A549 treated with DMSO at 1 μM for 4 hours (cell line): ENCODE data around the gene PIBF1. TPM values are rescaled to one million over a fixed set of nuclear protein-coding genes. Genes with fewer than 3 reads are reported as not detected.

Experiments
- total RNA-seq: library from RNA; stranded (reverse); fragments of 200-300 nt; extraction: Qiagen RNA extraction; gene quantifications from 5 replicates; pipeline ENCODE4 v1.2.3, GENCODE V29; 2022; ENCODE audit warnings: low read depth

PIBF1 gene, protein sequence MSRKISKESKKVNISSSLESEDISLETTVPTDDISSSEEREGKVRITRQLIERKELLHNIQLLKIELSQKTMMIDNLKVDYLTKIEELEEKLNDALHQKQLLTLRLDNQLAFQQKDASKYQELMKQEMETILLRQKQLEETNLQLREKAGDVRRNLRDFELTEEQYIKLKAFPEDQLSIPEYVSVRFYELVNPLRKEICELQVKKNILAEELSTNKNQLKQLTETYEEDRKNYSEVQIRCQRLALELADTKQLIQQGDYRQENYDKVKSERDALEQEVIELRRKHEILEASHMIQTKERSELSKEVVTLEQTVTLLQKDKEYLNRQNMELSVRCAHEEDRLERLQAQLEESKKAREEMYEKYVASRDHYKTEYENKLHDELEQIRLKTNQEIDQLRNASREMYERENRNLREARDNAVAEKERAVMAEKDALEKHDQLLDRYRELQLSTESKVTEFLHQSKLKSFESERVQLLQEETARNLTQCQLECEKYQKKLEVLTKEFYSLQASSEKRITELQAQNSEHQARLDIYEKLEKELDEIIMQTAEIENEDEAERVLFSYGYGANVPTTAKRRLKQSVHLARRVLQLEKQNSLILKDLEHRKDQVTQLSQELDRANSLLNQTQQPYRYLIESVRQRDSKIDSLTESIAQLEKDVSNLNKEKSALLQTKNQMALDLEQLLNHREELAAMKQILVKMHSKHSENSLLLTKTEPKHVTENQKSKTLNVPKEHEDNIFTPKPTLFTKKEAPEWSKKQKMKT
- total RNA-seq: 3.0 to 5.9 TPM (median 4.8 TPM) in 5 replicates

GRCh38 chr13:72781451-72782439 is at the start of gene PIBF1, which contains the start of gene DIS3:
PIBF1 (plus strand) TSS chr13:72782133; CDS start chr13:72783470, 1,337 bp downstream.
DIS3 (minus strand) TSS chr13:72781900; CDS start chr13:72781832, 68 bp downstream.

DNA sequence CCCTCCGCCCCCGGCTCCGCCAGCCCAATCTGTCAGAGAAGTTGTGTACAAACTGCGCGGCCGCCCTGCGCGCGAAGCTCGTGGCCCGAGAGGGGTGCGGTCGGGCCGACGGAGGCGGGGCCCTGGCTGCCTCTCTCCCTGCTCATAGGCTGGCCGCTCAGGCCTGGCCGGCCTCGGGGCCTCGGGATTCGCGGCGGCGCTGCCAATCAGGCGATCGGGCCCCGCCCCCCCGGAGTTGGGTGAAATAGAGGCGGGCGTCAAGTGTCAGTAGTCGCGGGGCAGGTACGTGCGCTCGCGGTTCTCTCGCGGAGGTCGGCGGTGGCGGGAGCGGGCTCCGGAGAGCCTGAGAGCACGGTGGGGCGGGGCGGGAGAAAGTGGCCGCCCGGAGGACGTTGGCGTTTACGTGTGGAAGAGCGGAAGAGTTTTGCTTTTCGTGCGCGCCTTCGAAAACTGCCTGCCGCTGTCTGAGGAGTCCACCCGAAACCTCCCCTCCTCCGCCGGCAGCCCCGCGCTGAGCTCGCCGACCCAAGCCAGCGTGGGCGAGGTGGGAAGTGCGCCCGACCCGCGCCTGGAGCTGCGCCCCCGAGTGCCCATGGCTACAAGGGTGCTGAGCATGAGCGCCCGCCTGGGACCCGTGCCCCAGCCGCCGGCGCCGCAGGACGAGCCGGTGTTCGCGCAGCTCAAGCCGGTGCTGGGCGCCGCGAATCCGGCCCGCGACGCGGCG is 277.0 kb downstream of the PIBF1 start, which contains the start of gene KLF5:
KLF5 (plus strand) TSS at position 270 of the 724 bp plus-strand sequence; CDS start at position 593, 323 bp downstream.

Other genes starting within 250 kb of the PIBF1 start
- 9.3 to 17.7 TPM (median 12.8 TPM) in 5 replicates for gene MZT1, start 54.5 kb upstream of the PIBF1 start, total RNA-seq
- 8.1 to 9.7 TPM (median 9.1 TPM) in 5 replicates for gene BORA, start 54.2 kb upstream of the PIBF1 start, total RNA-seq
- gene DIS3, start 233 bp upstream of the PIBF1 start, total RNA-seq: 19.8 to 24.8 TPM (median 21.0 TPM) in 5 replicates